GM12875 (cell line): ENCODE results near the gene KHDC1L.

Experiments
- H3K4me3 ChIP-seq: one replicate; pipeline ENCODE4 v1.5.1; 2011; ENCODE audit warnings: low read depth, low read length, control low read depth
- TF ChIP-seq, protein P1 (sequence below): IDR thresholded peaks from 2 replicates; pipeline ENCODE4 v1.5.1; 2011; ENCODE audit warnings: low read depth, mild to moderate bottlenecking, control low read depth, inconsistent platforms, low read length, moderate library complexity, borderline replicate concordance; ENCODE audit not compliant: insufficient read depth

Gene KHDC1L

DNA sequence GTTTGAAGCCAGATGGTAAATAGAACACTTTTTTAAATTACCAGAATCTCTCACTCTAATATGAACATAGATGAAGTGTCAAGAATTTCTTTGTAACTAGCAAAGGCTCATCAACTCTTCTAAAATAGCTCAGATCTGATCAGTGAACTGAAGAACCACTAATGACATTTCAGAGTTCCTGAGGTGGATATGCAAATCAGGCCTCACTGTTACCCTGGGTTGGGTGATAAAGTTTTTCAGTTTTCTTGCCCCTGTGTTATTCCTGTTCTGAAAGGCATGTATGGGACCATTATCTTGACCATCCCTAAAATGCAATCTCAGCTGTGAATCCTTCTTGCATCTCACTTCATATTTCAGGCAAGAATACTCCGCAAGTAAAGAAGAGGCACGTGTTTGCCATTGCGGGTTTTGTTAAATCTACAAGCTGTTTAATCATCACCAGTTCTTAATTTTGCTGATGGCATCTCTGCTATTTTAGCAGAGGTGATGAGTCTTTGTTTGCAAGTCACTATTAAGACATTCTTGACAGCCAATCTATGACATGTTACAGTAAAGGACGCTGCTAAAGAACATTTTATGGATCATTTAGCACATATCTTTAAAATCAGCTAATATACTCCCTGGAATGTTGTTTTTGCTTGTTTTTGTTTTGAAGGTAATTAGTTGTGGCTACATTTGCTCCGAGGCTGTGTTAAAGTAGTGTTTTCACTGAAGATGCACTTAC, 47.9 kb downstream of the KHDC1L start:
- TF ChIP-seq, protein P1, sequence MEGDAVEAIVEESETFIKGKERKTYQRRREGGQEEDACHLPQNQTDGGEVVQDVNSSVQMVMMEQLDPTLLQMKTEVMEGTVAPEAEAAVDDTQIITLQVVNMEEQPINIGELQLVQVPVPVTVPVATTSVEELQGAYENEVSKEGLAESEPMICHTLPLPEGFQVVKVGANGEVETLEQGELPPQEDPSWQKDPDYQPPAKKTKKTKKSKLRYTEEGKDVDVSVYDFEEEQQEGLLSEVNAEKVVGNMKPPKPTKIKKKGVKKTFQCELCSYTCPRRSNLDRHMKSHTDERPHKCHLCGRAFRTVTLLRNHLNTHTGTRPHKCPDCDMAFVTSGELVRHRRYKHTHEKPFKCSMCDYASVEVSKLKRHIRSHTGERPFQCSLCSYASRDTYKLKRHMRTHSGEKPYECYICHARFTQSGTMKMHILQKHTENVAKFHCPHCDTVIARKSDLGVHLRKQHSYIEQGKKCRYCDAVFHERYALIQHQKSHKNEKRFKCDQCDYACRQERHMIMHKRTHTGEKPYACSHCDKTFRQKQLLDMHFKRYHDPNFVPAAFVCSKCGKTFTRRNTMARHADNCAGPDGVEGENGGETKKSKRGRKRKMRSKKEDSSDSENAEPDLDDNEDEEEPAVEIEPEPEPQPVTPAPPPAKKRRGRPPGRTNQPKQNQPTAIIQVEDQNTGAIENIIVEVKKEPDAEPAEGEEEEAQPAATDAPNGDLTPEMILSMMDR, result no peak
- no peak overlapping the region for H3K4me3 ChIP-seq

DNA sequence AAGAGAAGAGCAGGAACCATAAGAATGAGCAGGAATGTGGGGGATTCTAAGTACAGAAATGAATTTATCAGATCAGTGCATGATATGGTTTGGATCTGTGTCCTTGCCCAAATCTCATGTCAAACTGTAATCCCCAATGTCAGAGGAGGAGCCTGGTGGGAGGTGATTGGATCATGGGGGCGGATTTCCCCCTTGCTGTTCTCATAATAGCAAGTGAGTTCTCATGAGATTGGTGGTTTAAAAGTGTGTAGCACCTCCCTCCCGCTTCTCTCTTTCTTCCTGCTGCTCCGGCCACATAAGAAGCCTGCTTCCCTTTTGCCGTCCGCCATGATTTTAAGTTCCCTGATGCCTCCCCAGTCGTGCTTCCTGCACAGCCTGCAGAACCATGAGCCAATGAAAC, 49.2 kb downstream of the KHDC1L start:
- H3K4me3 ChIP-seq, result no peak overlapping the region
- TF ChIP-seq, protein P1, result no peak

DNA sequence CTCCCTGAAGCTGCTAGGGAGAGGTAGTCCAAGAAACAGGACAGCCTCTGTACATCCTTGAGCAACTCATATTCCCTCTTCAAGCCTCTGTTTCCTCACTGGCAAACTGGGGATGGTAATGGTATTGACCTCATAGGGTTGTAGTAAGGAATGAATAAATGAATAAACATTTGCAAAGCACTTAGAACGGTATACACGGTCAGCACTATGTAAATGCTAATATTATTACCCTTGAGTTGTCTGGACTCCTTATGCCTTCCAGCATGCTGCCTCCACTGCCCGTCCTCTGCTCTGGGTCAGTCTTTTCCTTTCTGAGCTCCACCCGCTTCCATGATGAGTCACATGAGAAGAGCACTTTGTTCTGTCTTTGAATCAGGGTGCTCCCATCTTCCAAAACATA, 50.6 kb downstream of the KHDC1L start:
- TF ChIP-seq, protein P1, result no peak
- H3K4me3 ChIP-seq, result no peak overlapping the region
